GM23338 (cell line): ENCODE results near the gene KAZN. TPM values are rescaled to one million over a fixed set of nuclear protein-coding genes. Genes with fewer than 3 reads are reported as not detected.

Experiments used
- ATAC-seq: fragments of 200-7000 bp; cut with Tn5 transposase; 3 replicates; pipeline ENCODE4 v1.9.1; 2020
- DNase-seq: peaks from one replicate; pipeline ENCODE4 v3.0.0-alpha.2; 2015; ENCODE audit warnings: low spot score
- H2AFZ ChIP-seq: fragments of 200-600 bp; sonication (generic); 2 replicates; pipeline ENCODE4 v1.8.0; 2016; ENCODE audit warnings: antibody characterized with exemption, mild to moderate bottlenecking, moderate library complexity
- H3F3A ChIP-seq: fragments of 200-600 bp; sonication (generic); replicated peaks from 2 replicates; pipeline ENCODE4 v1.8.0; 2017; ENCODE audit warnings: antibody characterized with exemption, mixed run types, low read depth
- H3K27ac ChIP-seq: fragments of 200-600 bp; sonication (generic); 2 replicates; pipeline ENCODE4 v1.6.1; 2016; ENCODE audit warnings: low read depth
- H3K27me3 ChIP-seq: fragments of 200-600 bp; sonication (generic); 2 replicates; pipeline ENCODE4 v1.8.0; 2016; ENCODE audit warnings: mild to moderate bottlenecking, mixed run types, moderate library complexity; ENCODE audit not compliant: insufficient read depth
- H3K36me3 ChIP-seq: fragments of 200-600 bp; sonication (generic); 2 replicates; pipeline ENCODE4 v1.8.0; 2016; ENCODE audit warnings: mild to moderate bottlenecking; ENCODE audit not compliant: insufficient read depth
- H3K4me1 ChIP-seq: fragments of 200-600 bp; sonication (generic); 2 replicates; pipeline ENCODE4 v1.8.0; 2016; ENCODE audit warnings: mild to moderate bottlenecking, moderate library complexity; ENCODE audit not compliant: insufficient read depth
- H3K4me2 ChIP-seq: fragments of 200-600 bp; sonication (generic); 2 replicates; pipeline ENCODE4 v1.7.1; 2017; ENCODE audit warnings: mixed run types
- H3K4me3 ChIP-seq: fragments of 200-600 bp; sonication (generic); 2 replicates; pipeline ENCODE4 v1.6.1; 2016; ENCODE audit warnings: mixed run types
- H3K79me2 ChIP-seq: fragments of 200-600 bp; sonication (generic); replicated peaks from 2 replicates; pipeline ENCODE4 v1.8.0; 2017; ENCODE audit warnings: mild to moderate bottlenecking; ENCODE audit not compliant: insufficient read depth
- H3K9me2 ChIP-seq: fragments of 200-600 bp; sonication (generic); 2 replicates; pipeline ENCODE4 v1.8.0; 2017; ENCODE audit not compliant: insufficient read depth
- H4K20me1 ChIP-seq: fragments of 200-600 bp; sonication (generic); replicated peaks from 2 replicates; pipeline ENCODE4 v1.8.0; 2017; ENCODE audit warnings: mild to moderate bottlenecking; ENCODE audit not compliant: insufficient read depth
- H3K27ac Mint-ChIP-seq: 2 replicates; pipeline ENCODE4 v1.8.0; 2020; ENCODE audit warnings: inconsistent platforms, mild to moderate bottlenecking, moderate library complexity, mixed read lengths
- H3K27me3 Mint-ChIP-seq: 3 replicates; pipeline ENCODE4 v1.8.0; 2022; ENCODE audit warnings: low read depth, mild to moderate bottlenecking, moderate library complexity, mixed read lengths, inconsistent platforms; ENCODE audit not compliant: insufficient read depth, poor library complexity
- H3K36me3 Mint-ChIP-seq: 3 replicates; pipeline ENCODE4 v1.8.0; 2021; ENCODE audit warnings: low read depth, mild to moderate bottlenecking, inconsistent platforms, moderate library complexity, mixed read lengths
- H3K4me1 Mint-ChIP-seq: 3 replicates; pipeline ENCODE4 v1.8.0; 2020; ENCODE audit warnings: mild to moderate bottlenecking, inconsistent platforms, mixed read lengths
- H3K4me3 Mint-ChIP-seq: 3 replicates; pipeline ENCODE4 v1.8.0; 2021; ENCODE audit warnings: moderate library complexity, mild to moderate bottlenecking, inconsistent platforms, mixed read lengths
- H3K9me3 Mint-ChIP-seq: 3 replicates; pipeline ENCODE4 v1.8.0; 2020; ENCODE audit warnings: moderate library complexity, mild to moderate bottlenecking, inconsistent platforms, mixed read lengths
- CREB1 ChIP-seq: fragments of 250-450 bp; sonication (Bioruptor Pico); IDR thresholded peaks from 2 replicates; pipeline ENCODE4 v1.5.0; 2020; ENCODE audit warnings: low read depth, mild to moderate bottlenecking, moderate library complexity
- CTCF ChIP-seq, 2 experiments: fragments of 200-600 bp in 1 of 2; sonication (generic) in 1 of 2; conservative IDR thresholded peaks; 2 replicates each; pipeline versions ENCODE4 v1.5.1 to v1.6.1; 2016 to 2017; ENCODE audit warnings: antibody characterized with exemption in 2 of 2, low read depth in 2 of 2, mild to moderate bottlenecking in 2 of 2, moderate library complexity in 1 of 2
- EZH2 ChIP-seq: fragments of 200-600 bp; sonication (generic); IDR thresholded peaks from one replicate; pipeline ENCODE4 v1.8.0; 2017; ENCODE audit warnings: antibody characterized with exemption, mild to moderate bottlenecking, low read depth; ENCODE audit not compliant: unreplicated experiment
- EZH2phosphoT487 ChIP-seq: fragments of 200-600 bp; sonication (generic); IDR thresholded peaks from one replicate; pipeline ENCODE4 v1.8.1; 2018; ENCODE audit warnings: antibody characterized with exemption; ENCODE audit not compliant: unreplicated experiment
- JUNB ChIP-seq: IDR thresholded peaks from one replicate; pipeline ENCODE4 v1.6.1; 2016; ENCODE audit warnings: antibody characterized with exemption; ENCODE audit not compliant: unreplicated experiment
- NANOG ChIP-seq: IDR thresholded peaks from 2 replicates; pipeline ENCODE4 v1.6.1; 2016; ENCODE audit warnings: antibody characterized with exemption, borderline replicate concordance
- POLR2AphosphoS5 ChIP-seq: IDR thresholded peaks from 2 replicates; pipeline ENCODE4 v1.6.1; 2016; ENCODE audit warnings: antibody characterized with exemption, low read depth
- STAT1 ChIP-seq: IDR thresholded peaks from one replicate; pipeline ENCODE4 v1.6.1; 2016; ENCODE audit warnings: antibody characterized with exemption; ENCODE audit not compliant: unreplicated experiment
- ZNF114 ChIP-seq: fragments of 250-450 bp; sonication (Bioruptor Pico); IDR thresholded peaks from 2 replicates; pipeline ENCODE4 v1.5.0; 2020; ENCODE audit warnings: mild to moderate bottlenecking, moderate library complexity
- ZNF331 ChIP-seq: fragments of 250-450 bp; sonication (Bioruptor Pico); IDR thresholded peaks from 2 replicates; pipeline ENCODE4 v1.5.0; 2020; ENCODE audit warnings: low read depth, mild to moderate bottlenecking, moderate library complexity
- ZNF462 ChIP-seq: fragments of 250-450 bp; sonication (Bioruptor Pico); IDR thresholded peaks from 2 replicates; pipeline ENCODE4 v1.5.0; 2020; ENCODE audit warnings: mild to moderate bottlenecking, moderate library complexity
- polyA plus RNA-seq: library from polyadenylated mRNA; unstranded; fragments of >200 nt; fragmentation: Nextera tagmentation; extraction: Ambion mirVana; gene quantifications from 2 replicates; pipeline ENCODE4 v1.2.1, GENCODE V29; 2016
- total RNA-seq: library from RNA; depleted of rRNA; stranded (reverse); fragments of >200 nt; shearing (Covaris generic); gene quantifications from 2 replicates; pipeline ENCODE4 v1.2.3, GENCODE V29; 2014
- TF ChIP-seq, protein P1 (sequence below): IDR thresholded peaks from 2 replicates; pipeline ENCODE4 v1.6.1; 2016; ENCODE audit warnings: antibody characterized with exemption
- TF ChIP-seq, protein P2 (sequence below): IDR thresholded peaks from one replicate; pipeline ENCODE4 v1.6.1; 2018; ENCODE audit warnings: antibody characterized with exemption; ENCODE audit not compliant: unreplicated experiment

Gene KAZN
- total and polyA plus RNA-seq, 2 experiments from 2014 or later: 9.9 to 15.0 TPM

DNA sequence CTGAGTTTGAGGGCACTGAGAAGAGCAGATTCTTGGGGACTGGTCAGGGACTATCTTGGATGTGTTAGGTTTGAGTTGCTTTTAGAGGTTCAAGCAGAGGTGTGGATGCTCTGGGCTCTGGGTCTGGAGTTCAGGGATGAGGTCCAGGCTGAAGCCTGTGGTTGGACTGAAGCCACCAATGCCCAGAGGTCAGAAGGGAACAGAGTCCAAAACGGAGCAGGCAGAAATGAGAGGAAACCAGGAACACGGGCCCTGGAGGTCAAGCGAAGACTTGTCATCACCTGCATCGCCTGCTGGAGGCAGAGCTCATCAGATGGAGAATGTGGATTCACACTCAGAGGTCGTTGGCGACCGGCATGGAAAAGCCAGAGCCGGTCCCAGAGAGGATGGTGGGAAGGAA is 425.5 kb downstream of the KAZN start:
- H3K27ac Mint-ChIP-seq: no peak overlapping the region
- H2AFZ ChIP-seq: no peak overlapping the region
- H3K4me1 ChIP-seq: peaks cover 7% of the 10 kb centered on the region; the same call in 1 of the 2 replicates
- TF ChIP-seq, protein P1, sequence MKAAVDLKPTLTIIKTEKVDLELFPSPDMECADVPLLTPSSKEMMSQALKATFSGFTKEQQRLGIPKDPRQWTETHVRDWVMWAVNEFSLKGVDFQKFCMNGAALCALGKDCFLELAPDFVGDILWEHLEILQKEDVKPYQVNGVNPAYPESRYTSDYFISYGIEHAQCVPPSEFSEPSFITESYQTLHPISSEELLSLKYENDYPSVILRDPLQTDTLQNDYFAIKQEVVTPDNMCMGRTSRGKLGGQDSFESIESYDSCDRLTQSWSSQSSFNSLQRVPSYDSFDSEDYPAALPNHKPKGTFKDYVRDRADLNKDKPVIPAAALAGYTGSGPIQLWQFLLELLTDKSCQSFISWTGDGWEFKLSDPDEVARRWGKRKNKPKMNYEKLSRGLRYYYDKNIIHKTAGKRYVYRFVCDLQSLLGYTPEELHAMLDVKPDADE: no peak
- TF ChIP-seq NANOG (no peak), ZNF462 (no peak), STAT1 (no peak), ZNF331 (no peak), EZH2phosphoT487 (no peak), ZNF114 (no peak), EZH2 (no peak), POLR2AphosphoS5 (no peak), JUNB (no peak), CREB1 (CRISPR knock-in tag) (no peak), CTCF (conservative IDR thresholded peaks at IDR 0.05; ENCODE audit: low read depth in 2 of 2) (no peak; a peak in 1 of 4 replicates)
- TF ChIP-seq, protein P2, sequence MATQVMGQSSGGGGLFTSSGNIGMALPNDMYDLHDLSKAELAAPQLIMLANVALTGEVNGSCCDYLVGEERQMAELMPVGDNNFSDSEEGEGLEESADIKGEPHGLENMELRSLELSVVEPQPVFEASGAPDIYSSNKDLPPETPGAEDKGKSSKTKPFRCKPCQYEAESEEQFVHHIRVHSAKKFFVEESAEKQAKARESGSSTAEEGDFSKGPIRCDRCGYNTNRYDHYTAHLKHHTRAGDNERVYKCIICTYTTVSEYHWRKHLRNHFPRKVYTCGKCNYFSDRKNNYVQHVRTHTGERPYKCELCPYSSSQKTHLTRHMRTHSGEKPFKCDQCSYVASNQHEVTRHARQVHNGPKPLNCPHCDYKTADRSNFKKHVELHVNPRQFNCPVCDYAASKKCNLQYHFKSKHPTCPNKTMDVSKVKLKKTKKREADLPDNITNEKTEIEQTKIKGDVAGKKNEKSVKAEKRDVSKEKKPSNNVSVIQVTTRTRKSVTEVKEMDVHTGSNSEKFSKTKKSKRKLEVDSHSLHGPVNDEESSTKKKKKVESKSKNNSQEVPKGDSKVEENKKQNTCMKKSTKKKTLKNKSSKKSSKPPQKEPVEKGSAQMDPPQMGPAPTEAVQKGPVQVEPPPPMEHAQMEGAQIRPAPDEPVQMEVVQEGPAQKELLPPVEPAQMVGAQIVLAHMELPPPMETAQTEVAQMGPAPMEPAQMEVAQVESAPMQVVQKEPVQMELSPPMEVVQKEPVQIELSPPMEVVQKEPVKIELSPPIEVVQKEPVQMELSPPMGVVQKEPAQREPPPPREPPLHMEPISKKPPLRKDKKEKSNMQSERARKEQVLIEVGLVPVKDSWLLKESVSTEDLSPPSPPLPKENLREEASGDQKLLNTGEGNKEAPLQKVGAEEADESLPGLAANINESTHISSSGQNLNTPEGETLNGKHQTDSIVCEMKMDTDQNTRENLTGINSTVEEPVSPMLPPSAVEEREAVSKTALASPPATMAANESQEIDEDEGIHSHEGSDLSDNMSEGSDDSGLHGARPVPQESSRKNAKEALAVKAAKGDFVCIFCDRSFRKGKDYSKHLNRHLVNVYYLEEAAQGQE: no peak
- DNase-seq (no peak), ATAC-seq (no peak)
- peaks cover 9% of the 10 kb centered on the region for H3K27me3 Mint-ChIP-seq
- H3F3A ChIP-seq: no peaks in the 10 kb centered on the region
- no peak overlapping the region for H3K27ac ChIP-seq
- peaks cover 32% of the 10 kb centered on the region for H3K4me1 Mint-ChIP-seq
- no peaks in the 10 kb centered on the region for H3K79me2 ChIP-seq
- no peaks in the 10 kb centered on the region for H3K36me3 ChIP-seq
- no peaks in the 10 kb centered on the region for H3K36me3 Mint-ChIP-seq
- no peak overlapping the region for H3K4me2 ChIP-seq
- no peaks in the 10 kb centered on the region for H4K20me1 ChIP-seq
- no peak overlapping the region for H3K4me3 Mint-ChIP-seq
- H3K9me3 Mint-ChIP-seq: no peaks in the 10 kb centered on the region; the same call in 2 of the 3 replicates
- H3K9me2 ChIP-seq: no peaks in the 10 kb centered on the region
- H3K4me3 ChIP-seq: no peak overlapping the region
- H3K27me3 ChIP-seq: no peaks in the 10 kb centered on the region
